HG03280 (cell line): ENCODE data around the gene CDCA8.

Experiments used
- ATAC-seq: cut with Tn5 transposase; IDR thresholded peaks from one replicate; pipeline ENCODE4 v1.9.1; 2021; ENCODE audit warnings: mild to moderate bottlenecking, moderate library complexity; ENCODE audit not compliant: unreplicated experiment

The CDCA8 gene

DNA sequence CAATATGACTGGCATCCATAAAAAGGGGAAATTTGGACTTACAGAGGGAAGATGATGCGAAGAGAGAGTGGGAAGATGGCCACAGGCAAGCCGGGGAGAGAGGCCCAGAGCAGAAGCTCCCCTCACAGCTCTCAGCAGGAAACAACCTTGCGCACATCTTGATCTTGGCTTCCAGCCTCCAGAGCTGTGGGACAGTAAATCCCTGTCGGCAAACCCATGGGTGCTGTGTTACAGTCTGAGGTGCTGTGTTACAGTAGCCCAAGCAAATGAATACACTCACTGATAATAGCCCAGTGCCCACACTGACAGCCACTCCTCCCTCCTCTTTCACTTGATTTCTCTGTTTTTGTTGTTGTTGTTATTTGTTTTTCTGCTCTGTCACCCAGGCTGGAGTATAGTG is 22.4 kb downstream of the CDCA8 start:
- no peak for ATAC-seq

DNA sequence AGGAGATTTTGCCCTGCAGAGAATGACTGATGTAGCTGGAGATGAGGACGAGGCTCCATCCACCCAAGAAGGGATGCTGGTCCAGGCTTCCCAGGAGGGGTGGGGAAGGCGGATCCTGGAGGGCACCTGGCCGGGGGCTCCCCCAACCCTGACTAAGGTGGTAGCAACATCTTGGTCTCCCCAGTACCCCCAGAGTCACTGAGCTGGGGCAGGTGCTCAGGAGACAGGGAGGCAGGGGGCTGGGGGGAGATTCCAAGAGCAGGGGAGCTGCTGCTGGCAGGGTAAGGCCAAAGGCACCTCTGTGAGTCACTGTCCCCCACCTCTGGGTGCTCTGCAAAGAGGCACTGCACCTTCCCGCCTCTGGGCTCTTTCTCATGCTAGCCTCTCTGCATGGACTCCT is 24.0 kb downstream of the CDCA8 start:
- no peak for ATAC-seq

DNA sequence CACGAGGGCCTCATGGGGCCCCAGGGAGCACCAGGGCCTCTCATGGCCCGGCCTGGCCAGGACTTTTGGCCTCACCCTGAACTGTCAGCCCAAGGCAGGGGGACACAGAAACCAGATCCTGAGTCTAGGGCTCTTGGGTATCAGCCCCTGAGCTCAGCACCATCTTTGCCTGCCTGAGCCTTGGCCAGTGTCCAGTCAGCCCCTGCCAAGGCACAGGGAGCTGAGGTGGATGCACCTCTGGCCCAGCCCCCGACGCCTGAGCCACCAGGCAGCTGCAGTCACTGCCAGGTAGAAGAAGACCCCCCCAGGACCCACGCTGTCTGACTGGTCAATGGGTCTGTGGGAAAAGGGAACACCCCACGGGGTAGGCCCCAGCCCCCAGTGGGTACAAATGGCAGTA is 25.3 kb downstream of the CDCA8 start:
- no peak for ATAC-seq

DNA sequence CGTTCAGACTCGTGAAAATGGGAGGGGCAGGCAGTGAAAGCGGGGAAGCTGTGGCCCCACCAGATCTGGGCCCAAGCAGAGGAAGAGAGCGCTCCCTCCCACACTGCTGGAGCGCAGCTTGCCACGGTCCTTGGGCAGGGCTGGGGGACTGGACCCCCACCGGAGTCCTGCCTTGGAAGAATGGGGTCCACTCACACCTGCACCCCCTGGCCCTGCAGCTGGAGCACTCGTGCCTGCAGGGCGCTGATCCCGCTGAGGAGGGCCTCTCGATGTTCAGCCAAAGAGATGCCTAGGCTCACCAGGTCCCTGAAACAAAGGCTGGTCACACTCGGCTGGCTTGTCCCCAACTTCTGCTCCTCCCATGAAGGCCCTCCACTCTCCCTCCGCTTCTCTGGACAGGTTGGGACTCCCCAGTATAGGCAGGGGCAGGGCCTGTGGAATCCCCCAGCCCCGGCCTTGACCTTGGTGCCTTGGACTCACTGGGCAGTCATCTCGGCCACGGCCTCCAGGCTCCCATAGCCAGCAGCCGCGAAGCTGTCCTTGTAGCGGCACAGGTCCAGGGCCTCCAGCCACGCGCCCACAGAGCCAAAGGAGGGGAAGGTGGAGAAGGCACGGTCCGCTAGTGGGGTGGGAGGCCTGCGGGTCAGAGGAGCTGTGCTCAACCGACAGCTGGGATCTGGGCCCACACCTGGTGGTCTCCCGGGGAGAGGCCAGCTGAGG is 26.0 kb downstream of the CDCA8 start:
- no peak for ATAC-seq

DNA sequence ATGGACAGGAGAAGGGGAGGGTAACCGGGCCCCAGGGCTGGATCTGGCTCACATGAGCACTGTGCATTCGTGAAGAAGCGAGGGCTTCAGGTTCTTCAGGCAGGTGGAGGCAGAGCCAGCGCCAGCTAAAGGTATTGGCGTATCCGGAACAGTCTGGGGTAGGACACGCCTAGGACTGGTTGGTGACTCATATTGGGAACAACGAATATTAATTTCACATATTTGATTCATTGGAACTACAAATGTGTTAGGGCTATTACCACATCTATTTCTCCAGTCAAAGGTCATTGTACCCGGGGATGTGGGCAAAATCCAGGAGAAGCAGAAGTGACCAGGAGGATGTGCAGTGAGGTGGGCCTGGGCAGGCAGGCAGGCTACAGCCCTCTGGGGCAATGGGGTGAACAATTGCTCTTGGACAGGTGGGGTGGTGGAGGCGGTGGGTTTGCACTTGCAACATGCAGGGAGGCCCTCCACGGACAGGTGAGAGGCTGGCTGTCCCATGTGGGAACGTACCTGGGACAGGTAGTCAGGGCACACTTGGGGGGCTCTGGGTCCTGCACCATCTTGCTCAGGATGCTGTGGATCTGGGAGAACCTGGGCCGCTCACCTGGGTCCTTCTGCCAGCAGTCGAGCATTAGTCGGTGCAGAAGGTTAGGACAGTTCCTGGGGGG is 26.7 kb downstream of the CDCA8 start:
- no peak for ATAC-seq

DNA sequence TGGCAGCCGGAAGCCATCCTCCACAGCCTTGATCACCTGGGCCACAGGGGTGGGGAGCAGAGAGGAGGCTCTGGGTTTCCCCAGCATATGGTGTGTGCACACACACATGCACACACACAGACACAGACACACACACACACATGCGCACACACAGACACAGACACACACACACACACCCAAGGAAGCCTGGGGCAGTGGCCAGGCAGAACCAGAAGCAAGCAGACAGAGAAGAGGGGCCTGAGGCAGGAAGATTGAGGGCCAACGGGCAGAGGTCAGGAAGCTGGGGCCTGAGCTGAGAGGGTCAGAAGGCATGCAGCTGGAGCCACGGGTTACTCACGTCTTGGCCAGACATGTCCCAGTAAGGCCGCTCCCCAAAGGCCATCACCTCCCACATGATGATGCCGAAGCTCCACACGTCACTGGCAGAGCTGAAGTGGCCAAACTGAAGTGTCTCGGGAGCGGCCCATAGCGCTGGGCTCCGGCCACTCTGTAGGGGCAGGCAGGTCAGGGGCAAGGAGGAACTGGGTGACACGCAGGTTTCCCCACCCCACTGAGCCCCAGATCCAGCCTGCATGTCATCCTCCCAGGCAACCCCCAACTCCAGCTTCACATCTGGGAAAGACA is 27.4 kb downstream of the CDCA8 start:
- no peak for ATAC-seq

DNA sequence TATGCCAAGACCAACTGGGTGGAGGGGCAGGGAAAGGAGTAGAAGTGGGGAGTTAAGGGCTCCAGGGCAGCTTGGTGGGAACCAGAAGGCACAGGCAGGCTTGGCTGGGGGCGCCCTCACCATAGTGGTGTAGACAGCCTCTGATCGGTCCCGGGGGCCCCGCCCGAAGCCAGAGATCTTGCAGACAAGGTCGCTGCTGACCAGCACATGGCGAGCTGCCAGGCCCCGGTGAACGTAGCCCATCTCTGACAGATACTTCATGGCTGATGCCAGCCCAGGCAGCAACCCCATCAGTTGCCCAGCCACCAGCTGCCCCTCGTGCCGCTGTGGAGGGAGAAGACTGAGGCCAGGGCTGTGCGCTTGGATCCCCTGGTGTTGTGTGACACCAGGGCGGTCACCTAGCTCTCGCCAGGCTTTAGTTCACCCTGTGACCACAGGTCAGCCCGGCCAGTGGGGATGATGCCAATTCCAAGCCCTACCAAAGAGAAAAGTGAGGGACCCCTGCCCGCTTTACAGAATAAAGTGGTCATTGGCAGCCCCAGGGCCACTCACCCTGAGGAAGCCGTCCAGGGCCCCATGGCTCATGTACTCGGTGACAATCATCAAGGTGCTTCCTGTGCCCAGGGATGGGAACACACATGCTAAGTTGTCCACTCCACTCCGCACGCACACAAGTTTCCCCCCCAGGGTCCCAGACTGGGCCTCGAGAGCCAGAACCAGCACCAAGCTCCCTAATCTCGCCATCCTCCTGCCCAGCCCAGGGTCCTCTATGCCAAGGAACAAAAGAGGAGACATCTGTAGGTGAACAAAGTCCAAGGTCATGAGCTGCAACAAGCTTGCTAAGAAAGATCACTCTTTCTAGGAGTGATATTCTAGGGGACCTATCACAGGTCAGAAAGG is 28.2 kb downstream of the CDCA8 start:
- no peak for ATAC-seq

DNA sequence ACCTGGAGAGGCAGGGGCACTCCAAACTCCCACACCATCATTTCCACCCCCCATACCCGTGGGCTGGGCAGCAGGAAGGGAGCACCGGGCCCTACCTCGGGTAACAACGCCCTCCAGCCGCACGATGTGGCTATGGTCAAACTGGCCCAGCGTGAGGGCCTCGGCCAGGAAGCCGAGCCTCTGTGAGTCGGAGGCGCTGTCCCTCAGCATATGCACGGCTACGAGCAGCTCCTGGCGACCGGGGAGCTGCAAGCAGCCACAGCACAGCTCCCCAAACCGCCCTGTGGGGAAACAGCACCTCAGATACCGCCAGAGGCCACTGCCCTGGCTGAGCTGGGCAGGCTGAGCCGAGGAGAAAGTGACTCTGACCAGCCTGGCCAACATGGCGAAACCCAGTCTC is 29.2 kb downstream of the CDCA8 start:
- no peak for ATAC-seq

DNA sequence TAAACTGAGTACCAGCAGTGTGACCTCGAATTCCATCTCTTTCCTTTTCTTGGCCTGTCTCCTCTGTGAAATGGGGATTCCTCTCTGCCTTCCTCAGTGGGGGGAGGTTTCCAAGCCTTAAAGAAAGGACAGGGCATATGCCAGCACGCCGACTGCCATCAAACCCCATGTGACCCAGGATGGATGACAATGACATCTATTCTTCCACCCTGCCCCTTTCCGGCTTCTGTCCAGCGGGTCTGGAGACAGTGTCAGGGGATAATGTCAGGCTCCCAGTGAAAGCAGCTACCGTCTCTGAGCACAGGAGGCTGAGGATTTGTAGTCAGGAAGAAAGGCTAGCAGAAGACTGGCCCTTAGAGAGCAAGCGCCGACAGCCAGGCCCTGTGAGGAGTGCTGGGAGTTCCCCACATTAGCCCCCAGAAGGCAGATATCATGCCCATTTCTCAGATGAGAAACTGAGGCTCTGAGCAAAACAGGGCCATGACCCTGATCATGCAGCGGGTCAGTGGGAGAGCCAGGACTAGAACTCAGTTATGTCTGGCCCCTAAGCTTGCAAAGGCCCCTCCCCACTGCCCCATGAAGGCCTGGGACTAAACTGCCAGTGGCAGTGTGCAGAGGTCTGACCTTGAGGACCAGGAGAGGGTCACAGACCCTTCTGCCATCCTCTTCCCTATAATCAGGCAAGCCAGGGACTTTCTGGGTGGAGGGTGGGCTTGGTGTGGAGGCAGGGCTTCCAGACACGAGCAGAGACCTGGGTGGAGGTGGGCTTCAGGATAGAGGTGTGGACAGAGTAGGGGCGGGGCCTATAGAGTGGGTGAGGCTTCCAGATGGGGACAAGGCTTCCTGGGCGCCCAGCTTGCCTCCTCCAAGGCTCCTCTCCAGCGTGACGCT is 30.1 kb downstream of the CDCA8 start:
- no peak for ATAC-seq

DNA sequence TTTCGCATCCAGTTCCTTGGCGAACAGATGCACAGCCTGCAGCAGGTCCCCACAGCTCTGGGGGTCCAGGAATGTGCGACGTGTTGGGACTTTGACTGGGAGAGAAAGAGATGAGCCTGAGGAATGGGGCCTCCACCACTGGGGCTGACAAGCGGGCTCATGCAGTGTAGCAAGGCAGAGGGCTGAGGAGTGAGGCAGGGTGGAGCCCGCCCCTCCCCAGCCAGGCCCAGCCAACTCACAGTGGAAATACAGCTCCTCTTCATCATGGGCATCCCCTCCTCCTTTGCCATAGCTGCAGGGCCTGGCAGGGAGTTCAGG is 30.7 kb downstream of the CDCA8 start:
- ATAC-seq, result no peak

DNA sequence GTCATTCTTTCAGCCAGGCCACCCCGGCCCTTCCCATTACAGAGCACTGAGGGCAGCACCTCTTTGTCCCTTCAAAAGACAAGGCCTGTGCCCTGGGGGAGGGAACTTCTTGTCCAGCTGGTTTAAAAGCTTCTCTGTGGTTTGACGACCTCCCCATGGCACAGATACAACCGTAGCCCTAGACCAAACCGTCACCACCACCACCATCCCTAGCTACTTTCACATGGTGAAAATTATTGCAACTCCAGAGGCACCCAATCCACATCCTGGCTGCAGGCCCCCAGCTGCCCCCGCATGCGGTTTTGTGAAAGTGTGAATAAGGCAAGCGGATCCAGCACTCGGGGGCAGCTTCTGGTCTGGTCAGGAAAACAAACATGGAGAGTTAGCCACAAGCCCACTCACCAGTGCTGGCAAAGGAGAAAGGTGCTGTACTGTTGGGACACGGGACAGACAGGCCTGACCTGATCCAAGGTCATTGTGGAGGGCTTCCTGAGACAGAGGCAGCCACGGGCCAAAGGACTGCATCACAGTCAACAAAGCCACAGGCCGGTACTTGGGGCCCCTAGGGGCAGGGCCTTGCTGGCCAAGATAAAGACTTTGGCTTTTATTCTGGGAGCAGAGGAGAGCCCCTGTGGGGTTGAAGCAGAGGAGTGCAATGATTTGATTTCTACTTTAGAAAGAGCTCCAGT is 31.2 kb downstream of the CDCA8 start:
- ATAC-seq, result no peak

DNA sequence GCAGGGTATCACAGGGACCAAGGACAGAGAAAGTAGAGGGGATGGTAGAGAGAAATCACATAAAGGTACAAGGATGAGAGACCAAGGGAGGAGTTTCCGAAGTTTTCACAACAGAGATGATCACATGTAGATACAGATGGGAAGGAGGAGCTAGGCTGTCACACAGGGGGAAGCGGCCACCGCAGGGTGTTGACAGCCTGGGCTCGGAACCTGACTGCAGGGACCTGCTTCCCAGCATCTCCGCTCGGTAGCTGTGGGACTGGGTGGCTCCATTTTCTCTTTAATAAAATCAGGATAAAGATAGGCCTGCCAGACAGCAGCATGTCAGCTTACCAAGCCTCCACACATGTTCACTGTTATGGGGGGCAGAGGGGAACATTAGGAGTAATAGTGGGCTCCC is 32.3 kb downstream of the CDCA8 start:
- ATAC-seq, result no peak

DNA sequence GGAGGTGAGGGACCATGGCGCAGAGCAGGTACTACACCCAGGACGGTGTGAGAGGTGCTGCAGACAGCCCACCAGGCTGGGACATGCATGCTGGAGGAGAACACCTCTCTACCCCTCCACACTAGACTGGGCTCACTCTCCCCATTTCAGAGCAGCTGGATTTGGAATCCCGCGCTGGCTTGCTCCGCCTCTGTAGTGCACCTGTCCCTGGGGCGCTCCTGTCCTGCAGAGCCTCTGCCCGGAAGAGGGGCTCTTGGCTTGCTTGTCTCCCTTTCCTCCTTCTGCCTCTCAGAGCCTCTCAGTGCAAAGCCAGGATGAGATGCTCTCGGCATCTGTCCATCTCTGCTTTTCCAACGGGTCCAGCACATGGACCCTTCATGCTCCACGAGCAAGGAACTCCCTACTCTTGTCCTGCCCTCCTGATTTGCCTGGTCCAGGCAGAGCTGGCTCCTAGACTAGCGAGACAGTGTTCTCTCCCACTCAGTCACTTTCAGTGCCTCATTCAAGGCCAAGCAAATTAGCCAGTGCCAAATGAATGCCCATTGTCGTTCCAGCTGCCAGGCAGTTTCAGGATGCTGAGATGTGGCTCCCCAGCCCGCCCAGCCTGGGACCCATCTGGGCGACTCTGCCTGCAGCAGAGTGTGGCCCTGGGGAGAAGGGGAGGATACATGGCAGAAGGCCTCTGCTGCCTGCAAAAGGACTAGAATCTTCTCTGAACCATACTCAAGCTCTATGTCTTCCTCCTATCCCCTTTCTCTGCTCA is 33.7 kb downstream of the CDCA8 start:
- no peak for ATAC-seq

DNA sequence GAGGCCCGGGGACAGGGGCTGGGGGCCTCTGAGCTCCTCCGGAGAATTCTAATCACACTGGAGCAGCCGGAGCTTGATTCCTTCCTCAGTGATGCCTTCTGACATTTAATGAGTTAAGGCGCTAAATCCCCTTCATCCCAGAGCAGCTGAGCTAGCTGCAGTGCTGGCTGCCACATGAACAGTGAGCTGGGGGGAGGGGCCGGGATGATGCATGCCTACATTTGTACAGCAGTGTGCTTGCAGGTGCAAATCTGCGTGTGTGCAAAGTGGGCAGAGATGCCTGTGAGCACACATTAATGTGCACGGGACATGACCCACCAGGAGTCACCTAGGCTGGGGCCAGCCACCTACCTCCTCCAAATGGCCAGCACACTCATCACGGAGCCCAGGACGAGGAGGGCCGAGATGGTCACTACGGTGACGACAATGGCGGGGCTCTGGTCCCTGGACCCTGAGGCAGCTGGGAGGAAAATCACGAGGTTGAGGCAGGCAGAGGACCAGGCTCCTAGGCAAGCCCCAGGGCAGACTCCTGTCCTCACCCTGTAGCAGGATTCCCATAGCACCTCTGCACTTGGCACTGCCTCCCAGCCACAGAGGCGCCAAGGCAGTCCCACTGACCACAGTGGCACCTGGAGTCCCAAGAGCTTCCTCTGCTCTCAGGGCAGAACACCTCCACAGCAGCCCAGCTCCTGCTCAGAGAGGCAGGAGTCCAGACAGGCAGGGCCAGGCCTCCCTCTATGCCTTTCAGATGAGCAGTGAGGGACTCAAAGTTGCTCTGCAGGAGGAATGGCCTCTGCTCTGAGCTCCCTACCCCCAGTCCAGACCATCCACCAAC is 34.7 kb downstream of the CDCA8 start:
- no peak for ATAC-seq

DNA sequence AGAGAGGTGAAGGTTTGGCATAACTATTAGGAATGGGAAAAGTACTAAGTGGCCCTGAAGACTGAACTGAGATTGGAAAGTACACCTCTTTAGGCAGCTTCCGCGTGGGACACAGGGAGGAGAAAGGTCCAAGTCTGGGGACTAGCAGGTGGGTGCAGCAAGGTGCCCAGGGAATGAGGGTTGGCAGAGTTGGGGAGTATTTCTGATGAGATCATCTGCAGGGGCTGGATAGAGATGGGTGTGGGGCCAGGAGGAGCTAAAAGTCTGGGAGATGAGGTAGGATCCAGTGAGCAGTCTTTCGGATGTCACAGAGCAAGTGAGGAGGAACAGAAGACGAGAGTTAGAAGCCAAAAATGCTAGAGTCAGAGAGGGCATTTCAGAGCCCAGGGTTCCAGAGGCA is 36.1 kb downstream of the CDCA8 start:
- ATAC-seq, result no peak

DNA sequence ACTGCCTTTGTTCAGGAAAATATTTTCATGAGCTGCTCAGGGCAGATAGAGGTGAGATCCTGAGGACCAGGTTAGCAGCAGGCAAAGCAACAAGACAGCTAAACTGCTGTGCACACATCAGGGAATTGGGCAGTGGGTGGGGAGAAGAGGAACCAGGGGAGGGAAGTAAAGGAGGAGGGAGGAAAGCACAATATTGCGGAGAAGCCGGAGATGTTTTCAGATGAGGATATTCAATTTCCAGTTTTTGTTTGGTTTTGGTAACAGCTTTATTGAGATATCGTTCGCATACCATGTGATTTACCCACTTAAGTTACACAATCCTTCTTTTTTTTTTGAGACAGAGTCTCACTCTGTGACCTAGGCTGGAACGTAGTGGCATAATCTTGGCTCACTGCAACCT is 38.1 kb downstream of the CDCA8 start:
- no peak for ATAC-seq

DNA sequence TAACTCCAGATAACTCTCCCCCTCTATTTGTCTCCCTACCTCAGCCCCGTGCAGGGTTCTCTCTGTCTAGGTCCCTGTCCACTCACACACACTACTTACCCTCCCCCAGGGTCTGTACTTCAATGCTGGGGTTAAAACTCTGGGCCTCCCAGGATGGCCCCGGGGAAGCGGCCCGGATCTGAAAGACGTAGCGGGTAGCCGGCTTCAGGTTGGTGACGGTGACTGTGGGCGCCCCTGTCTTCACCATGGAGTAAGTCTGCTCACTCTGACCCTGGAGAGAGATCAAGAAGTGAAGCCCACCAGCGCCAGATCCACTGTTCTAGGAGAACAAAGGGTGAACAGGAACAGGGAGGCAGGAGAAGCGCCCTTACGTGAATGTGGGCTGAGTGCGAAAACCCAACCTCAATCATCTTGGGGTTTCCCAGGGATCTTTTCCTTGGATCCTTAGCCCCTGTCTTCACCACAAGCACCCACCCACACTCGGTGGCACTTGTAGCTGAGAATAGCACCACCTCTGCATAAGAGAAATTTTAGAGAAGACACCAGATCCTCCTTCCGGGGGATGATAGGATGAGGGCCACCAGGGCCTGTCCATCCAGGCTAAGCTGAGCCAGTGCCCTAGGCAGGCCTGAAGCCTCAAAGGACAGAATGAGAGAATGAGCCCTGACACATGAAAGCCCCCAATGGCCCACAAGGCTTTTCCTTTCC is 39.1 kb downstream of the CDCA8 start:
- ATAC-seq, result no peak
